DOHH2 (cell line): Measurements from ENCODE around the gene C12orf75.
"Not testable (repeated sequence)": the region's sequence is repeated elsewhere in the genome, so short reads cannot be mapped to it uniquely, and the experiment has no call there.

Experiments used
- CTCF ChIP-seq: fragments of 200-600 bp; sonication (generic); IDR thresholded peaks from one replicate; pipeline ENCODE4 v1.5.1; 2014; ENCODE audit warnings: antibody characterized with exemption, mild to moderate bottlenecking, low read depth, low read length; ENCODE audit not compliant: poor library complexity, severe bottlenecking
- EZH2phosphoT487 ChIP-seq: fragments of 200-600 bp; sonication (generic); IDR thresholded peaks from 2 replicates; pipeline ENCODE4 v1.6.1; 2017; ENCODE audit warnings: borderline replicate concordance, mild to moderate bottlenecking, antibody characterized with exemption, low read length, moderate library complexity, mixed read lengths

- not testable (repeated sequence) for TF ChIP-seq CTCF, EZH2phosphoT487
These were observed 21.1 kb upstream of the C12orf75 start for GRCh38 chr12:105309384-105309783.
